Left renal cortex interstitium (tissue), 4 donors: Measurements from ENCODE around the gene DZIP1L. TPM values are rescaled to one million over a fixed set of nuclear protein-coding genes. Genes with fewer than 3 reads are reported as not detected.
"Not testable (repeated sequence)": the region's sequence is repeated elsewhere in the genome, so short reads cannot be mapped to it uniquely, and the experiment has no call there.

Experiments
- DNase-seq, 4 donors: peaks; one replicate each; pipeline ENCODE4 v3.0.0-alpha.2; 2013; ENCODE audit warnings: low read depth in 4 of 4, low spot score in 2 of 4, missing footprints in 1 of 4
- polyA plus RNA-seq, 4 donors: library from polyadenylated mRNA; unstranded; fragments of 120-200 nt; gene quantifications; one replicate each; pipeline ENCODE4 v1.2.1, GENCODE V29; 2013; ENCODE audit not compliant: insufficient read length in 4 of 4

DZIP1L gene, protein sequence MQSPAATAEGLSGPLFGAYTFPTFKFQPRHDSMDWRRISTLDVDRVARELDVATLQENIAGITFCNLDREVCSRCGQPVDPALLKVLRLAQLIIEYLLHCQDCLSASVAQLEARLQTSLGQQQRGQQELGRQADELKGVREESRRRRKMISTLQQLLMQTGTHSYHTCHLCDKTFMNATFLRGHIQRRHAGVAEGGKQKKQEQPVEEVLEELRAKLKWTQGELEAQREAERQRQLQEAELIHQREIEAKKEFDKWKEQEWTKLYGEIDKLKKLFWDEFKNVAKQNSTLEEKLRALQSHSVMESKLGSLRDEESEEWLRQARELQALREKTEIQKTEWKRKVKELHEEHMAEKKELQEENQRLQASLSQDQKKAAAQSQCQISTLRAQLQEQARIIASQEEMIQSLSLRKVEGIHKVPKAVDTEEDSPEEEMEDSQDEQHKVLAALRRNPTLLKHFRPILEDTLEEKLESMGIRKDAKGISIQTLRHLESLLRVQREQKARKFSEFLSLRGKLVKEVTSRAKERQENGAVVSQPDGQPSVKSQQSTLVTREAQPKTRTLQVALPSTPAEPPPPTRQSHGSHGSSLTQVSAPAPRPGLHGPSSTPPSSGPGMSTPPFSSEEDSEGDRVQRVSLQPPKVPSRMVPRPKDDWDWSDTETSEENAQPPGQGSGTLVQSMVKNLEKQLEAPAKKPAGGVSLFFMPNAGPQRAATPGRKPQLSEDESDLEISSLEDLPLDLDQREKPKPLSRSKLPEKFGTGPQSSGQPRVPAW
- 10 to 100 TPM; 12.1 to 27.6 (median 19.6) TPM for polyA plus RNA-seq

DNA sequence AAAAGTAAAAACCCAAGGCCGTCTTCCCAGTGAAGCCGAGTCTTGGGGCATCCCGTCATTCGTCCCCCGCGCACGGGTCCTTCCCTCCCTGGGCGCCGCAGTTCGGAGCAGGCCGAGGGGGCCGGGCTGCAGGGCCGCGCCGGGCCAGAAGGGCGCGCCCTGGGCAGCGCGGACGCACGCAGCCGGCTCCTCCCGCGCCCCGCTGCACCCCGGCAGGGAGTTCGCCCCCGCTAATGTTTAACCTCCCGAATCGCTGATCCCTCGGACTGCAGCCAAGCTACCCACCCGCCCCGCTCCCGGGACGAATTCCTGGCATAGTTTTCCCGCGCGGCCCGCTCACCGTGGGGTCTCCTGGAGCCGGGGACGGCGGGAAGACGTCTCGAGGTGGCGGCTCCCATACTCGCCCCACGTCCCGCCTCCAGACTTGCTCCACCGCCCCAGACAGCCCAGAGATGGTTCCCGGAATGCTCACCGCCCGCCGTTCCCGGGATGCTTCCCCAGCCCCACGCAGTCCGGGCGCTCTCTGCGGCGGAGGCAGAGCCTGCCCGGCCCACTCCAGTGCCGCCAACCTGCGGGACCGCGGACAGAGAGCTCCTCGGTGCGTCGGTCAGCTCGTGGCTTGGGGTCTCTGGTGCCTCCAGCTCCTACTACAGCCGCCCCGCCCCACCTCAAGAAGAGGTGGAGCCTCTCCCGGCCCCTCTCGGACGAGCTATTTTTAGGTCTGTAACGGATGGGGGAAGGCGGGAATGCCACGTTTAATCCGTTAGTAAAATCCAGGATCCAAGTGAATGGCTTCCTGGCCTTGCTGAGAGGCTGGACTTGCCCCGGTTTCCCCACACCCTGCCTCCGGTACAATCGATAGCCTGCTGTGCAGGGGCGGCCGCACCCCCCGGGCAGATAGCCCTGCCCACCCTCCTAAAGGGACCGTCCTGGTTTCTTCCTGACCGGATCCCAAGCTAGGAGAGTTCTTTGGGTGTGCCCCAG is at the start of gene DZIP1L:
DZIP1L (minus strand) TSS at position 621 of the 984 bp plus-strand sequence. CDS start 11,637 bp downstream, outside the sequence.
- DNase-seq = peak; percentile 56 to 66 (median 63)

DNA sequence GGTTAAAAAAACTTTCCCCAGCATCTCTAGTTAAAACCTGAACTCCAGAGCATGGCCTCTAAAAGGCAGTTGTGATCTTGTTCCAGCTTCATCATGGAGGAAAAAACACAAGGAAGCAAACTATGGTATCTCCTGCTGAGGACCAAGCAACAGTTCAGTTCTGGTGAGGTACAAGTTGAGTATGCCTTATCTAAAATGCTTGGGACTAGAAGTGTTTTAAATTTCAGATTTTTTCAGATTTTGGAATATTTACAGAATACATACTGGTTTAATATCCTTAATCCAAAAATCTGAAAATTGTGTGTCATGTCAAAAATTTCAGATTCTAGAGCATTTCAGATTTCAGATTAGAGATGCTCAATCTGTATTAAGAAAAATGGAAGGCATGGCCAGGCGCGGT is 49.7 kb upstream of the DZIP1L start:
- DNase-seq = no peak

DNA sequence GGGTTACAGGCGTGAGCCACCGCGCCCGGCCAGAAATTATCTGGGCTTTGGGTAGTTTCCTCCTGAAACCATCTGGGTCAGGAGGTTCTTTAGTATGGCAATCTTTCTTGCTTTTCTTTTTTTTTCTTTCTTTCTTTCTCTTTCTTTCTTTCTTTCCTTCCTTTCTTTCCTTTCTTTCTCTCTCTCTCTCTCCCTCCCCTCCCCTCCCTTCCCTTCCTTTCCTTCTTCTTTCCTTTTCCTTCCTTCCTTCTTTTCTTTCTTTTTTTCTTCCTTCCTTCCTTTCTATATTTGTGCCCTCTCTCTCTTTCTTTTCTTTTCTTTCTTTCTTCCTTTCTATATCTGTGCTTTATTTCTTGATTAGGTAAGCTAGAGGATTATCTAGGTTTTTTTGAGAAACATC is 42.3 kb upstream of the DZIP1L start:
- DNase-seq = no peak

DNA sequence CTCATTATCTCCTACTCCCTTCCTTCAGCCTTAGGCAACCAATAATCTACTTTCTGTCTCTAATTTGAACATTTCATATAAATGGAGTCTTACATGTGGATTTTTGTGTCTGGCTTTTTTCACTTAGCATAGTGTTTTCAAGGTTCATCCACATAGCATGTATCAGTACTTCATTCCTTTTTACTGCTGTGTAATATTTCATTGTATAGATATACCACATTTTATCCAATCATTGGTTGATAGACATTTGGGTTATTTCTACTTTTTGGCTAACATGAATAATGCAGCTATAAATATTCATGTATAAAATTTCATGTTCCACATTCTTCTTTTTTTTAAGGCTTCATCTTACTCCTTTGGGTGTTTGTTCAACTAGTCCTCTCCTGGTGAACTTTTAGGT is 39.1 kb upstream of the DZIP1L start:
- no peak for DNase-seq

DNA sequence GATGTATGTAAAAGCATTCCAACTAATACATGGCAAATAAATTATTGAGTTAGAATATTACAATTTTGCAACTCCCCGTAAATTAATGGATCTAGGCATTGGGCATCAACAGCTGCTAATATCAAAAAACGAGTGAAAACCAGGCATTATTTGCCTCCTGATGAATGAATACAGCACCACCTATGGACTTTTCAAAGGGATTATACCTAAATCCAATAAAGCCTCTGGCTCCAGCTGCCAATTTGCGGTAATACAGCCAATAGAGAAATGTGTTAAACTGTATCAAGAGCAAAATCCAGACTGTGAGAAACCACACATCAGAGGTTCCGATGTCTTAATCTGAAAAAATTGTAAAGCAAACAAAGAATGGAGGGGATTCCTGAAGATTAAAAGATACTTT is 33.1 kb upstream of the DZIP1L start:
- no peak for DNase-seq

DNA sequence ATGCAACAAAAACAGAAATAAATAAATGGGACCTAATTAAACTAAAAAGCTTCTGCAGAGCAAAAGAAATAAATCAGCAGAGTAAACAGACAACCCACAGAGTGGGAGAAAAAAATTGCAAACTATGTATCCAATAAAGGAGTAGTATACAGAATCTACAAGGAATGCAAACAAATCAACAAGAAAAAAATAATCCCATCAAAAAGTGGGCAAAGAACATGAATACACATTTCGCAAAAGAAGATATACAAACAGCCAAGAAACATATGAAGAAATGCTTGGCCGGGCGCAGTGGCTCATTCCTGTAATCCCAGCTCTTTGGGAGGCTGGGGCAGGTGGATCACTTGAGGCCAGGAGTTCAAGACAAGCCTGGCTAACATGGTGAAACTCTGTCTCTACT is 26.8 kb upstream of the DZIP1L start:
- not testable (repeated sequence) for DNase-seq

DNA sequence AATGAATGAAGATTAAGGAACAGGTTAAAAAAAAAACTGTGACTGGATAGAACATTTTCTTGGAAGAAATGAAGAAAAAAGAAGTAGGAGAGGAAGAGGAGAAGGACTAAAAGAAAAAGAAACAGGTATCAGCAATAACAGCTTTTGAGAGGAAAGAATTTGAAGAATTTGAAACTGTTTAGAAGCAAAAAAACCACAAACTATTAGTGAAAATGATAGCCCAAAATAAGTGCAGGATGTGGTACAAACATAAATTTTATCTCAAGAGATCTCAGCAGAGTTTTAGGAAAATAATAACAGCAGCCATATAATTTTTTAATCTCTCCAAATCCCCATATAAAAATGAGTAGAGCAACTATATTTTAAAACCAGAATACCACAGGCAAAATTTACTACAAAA is 25.5 kb upstream of the DZIP1L start:
- no peak for DNase-seq

DNA sequence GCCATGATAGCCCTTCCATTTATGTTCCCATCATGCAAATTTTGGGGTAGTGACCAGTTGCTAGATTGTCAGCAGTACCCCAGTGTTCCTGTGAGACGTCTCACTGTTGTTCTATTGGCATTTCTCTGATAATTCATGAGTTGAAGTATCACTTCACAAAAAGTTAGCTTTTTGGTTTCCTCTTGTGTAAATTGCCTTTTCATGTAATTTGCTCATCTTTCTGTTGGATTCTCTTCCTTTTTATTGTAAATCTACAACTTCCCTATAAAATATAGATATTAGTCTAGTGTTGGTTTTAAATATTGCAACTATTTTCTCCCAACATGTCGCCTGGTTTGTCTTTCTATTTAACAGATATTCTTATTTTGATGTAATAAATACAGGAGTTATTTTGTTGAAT is 24.3 kb upstream of the DZIP1L start:
- no peak for DNase-seq

DNA sequence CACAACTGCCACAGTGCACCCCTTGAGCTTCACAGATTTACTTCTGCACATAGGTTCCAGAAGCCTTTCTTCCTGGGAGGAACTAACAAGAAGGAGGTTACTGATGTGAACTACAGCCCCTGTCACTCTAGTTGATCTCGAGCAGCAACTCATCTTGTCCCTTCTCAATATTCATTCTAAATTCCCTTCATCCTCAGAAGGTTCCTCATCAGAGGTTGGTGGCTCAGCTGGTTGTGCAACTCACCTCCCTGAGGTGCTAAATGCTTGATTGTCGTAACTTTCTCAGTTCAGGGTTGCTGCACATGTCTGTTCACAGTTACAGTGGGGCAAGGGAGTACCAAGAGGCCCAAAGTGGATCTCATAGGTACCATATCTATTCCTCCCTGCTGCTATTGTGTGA is 22.5 kb upstream of the DZIP1L start:
- no peak for DNase-seq

DNA sequence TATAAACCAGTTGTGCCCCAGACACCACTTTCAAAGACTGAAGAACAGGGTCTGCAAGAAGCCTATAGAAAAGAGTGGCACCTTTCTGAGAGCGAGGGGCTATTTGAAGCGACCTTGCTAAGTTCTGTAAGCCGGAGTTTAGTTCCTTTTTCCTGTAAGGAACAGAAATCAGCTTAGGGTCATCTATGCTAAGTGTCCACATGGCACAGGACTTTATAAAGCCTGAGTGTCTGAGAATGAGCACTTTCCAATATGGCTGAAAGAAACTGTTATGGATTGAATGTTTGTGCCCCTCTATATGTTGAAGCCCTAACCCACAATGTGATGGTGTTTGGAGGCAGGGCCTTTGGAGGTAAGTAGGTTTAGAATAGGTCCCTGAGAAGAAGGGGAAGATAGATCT is 20.8 kb upstream of the DZIP1L start:
- no peak for DNase-seq

DNA sequence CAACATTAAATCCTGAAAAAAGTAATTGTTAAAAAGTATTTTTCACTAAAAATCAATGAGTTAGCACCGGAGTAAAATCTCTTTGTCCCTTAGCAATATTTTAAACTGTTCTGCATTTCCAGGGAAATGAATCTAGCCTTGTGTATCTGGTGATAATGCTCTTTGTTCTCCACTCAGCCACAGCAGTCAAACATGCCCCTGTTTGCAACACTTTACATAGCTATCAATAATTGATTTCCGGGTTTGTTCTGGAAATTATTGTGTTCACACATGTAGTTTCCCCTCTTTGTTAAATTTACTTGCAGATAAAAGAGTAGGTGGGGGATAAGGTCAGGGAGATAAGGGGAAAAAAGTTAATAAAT is 20.4 kb upstream of the DZIP1L start:
- DNase-seq = no peak

DNA sequence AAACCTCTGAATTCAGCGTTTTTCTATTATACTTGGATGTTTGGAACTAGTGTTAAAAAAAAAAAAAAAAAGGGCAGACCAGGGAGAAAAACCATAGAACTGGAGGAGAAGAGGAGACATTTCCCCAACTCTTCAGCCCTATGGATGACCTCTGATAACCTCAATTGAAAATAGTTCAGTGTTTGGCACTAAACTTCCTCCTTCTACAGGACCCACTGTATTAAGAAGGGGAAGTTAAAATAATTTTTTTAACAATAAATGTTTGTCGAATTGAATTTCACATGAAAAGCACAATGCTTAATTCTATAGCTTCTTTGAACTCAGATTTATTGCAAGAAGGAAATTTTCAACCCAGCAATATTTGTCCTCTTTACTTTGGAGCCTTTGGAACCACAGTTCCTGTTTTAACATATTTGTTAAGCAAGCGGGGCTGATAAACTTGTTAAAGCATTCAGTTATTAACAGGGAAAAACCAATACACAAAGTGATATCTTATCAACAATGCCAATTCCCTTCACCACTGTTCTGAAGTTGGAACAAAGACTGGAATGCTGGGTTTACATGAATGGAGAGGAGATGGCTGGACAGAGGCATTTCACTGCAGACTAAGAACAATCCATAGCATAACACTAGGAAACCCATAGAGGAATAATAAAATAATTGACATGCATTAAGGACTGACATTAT is 19.9 kb upstream of the DZIP1L start:
- DNase-seq = no peak

DNA sequence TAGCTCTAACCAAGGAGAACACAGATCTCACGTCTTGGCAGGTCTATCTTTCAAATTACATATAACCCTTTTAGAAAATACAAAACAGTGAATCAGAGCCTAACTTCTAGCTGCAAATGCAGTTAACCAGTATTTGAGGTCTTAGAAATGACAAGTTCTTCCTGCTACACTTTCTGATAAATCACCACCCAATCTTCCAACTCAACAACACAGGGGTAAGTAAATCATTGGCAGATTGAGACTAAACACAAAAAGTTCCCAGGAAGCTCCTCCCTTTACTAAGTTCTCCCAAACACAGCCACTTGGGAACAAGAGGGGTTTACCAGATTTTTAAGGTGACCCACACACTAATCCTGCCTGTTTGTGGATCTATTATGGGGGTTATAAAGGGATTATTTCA is 16.8 kb upstream of the DZIP1L start, which contains the start of gene A4GNT:
A4GNT (minus strand) TSS at position 152 of the 400 bp plus-strand sequence. CDS start 1,134 bp downstream, outside the sequence.
- DNase-seq = no peak

DNA sequence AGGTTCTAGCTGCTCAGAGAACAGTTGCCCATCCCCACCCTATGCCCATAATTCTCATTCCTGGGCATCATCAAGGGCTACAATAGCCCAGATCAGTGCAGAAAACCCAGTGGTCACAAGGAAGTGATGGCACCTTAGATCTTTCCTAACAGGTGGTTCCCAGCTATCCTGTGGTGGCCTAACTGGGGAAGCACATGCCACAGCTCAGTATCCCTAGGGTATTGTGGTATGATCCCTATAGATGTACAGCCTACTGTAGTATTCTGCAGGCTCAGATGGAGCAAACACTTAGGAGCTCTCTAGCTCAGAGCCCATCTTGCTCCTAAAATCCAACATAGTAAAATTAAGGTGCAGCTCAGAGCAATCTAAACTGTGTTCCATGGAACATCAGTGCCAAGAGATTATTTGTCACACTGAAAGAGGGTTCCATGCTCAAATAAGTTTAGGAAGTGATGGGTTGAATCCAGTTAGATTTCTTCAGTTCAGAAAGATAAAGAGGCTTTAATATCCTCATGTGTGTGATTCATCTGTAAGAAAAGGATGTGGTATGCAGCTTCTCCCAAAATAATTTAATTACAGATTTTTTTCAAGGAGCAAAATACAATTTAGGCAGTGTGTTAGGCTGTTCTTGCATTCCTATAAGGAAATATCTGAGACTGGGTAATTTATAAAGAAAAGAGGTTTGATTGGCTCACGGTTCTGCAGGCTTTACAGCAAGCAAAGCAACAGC is 12.4 kb upstream of the DZIP1L start:
- no peak for DNase-seq

DNA sequence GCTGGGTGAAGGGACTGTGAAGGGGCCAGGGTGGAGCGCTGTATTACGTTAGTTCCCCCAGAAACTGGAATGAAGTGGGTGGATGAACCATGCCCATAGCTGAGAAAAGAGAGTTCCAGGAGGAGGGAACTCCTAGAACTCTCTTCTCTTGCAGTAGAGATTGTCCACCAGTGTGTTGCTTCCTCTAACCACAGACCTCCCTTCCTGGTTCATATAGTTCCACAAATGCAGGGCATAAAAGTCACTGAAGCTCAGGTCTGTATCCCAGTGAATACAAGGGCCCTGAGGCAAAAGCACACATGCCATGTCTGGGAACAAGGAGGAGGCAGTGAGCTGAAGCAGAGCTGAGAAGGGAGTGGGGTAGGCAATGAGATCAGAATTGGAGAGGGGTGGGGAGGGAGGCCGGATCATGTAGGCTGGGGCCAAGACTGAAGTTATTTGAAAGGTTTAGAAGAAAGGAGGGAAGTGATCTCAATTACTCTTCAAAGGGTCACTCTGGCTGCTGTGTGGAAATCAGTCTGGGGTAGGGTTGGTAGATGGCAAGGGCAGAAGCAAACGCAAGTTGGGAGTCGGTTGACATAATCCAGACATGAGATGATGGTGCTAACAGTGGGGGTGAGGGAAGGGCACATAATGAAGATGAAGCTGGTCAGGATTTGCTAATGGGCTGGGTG is 10.3 kb upstream of the DZIP1L start:
- peak in 1 of 4 donors; percentile 16 for DNase-seq

DNA sequence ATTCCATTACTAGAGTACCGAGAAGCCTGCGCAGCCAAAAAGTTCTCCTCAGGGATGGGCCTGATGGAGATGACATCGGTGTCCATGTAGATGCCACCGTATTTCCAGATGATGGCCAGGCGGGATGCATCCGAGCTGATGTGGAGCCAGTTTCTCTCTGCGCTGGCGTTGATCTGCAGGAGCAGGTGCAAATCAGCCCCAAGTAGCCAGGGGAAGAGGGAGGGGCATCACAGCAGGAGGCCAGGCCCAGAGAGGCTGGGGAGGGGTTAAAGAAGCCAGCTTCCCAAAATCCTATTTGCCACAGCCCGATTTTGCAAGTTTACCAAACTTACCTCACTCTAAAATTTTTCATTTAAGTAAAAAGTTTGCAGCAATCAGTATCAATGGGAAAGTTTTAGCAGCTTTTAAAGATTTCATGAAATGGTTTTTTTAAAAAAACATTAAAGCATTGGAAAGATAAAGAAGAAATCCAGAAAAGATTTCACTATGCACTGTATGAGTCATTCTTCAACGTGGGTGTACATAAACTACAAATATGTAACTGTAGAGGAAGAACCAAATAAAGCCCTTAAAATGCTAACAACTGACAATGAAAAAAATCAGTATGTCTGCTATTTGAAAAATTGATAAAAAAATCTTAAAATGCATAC is 9.4 kb upstream of the DZIP1L start:
- DNase-seq = no peak

DNA sequence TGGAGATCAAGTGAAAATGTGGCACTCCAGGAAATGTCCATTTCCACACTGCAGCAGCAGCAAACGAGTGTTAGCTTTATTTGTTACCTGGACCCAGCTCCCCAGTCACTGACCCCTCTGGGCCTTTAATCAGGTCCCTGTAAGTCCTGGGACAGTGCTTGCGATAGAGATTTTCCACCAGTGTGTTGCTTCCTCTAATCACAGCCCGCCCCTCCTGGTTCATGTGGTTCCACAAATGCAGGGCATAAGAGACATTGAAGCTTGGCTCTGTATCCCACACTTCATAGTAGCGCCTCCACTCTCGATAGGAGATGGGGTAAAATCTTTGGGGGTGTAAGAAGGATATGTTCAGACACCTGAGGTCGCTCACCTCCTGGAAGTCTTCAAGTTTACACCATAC is 8.8 kb upstream of the DZIP1L start:
- DNase-seq = no peak

DNA sequence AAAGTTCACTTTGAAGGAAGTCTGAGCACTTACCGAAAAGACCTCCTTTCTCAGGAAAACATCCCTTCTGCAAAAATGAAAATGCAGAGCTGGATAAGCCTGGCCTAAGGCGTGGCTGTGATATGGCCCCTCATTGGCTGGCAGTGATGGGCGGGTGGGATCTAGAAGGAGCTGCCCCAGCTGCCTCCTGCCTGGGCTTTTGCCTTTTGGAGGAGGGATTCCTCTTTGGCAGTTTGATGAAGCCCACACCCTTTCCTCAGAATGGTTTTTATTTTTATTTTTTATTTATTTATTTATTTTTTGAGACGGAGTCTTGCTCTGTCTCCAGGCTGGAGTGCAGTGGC is 4.0 kb upstream of the DZIP1L start:
- no peak for DNase-seq
